Loucy (cell line): Measurements from ENCODE around the gene C1QL3.

Experiments used
- H2AFZ ChIP-seq: fragments of 200-600 bp; sonication (generic); 2 replicates; pipeline ENCODE4 v1.6.0; 2016; ENCODE audit warnings: antibody characterized with exemption, mild to moderate bottlenecking, low read length, moderate library complexity
- H3F3A ChIP-seq: fragments of 200-600 bp; 2 replicates; pipeline ENCODE4 v1.6.0; 2016; ENCODE audit warnings: antibody characterized with exemption, low read depth, mild to moderate bottlenecking
- H3K27me3 ChIP-seq: fragments of 200-600 bp; sonication (generic); 2 replicates; pipeline ENCODE4 v1.6.1; 2014; ENCODE audit warnings: low read length, mild to moderate bottlenecking; ENCODE audit not compliant: insufficient read depth, poor library complexity, severe bottlenecking
- H3K36me3 ChIP-seq: fragments of 200-600 bp; sonication (generic); 2 replicates; pipeline ENCODE4 v1.6.1; 2016; ENCODE audit warnings: low read length; ENCODE audit not compliant: insufficient read depth
- H3K4me1 ChIP-seq: fragments of 200-600 bp; sonication (generic); 2 replicates; pipeline ENCODE4 v1.5.1; 2014; ENCODE audit warnings: low read length, mild to moderate bottlenecking; ENCODE audit not compliant: insufficient read depth, poor library complexity, severe bottlenecking
- H3K4me2 ChIP-seq: fragments of 200-600 bp; sonication (generic); 2 replicates; pipeline ENCODE4 v1.6.0; 2014; ENCODE audit warnings: antibody characterized with exemption, low read length, low read depth, mild to moderate bottlenecking; ENCODE audit not compliant: poor library complexity, severe bottlenecking
- H3K4me3 ChIP-seq: fragments of 200-600 bp; sonication (generic); 2 replicates; pipeline ENCODE4 v1.5.1; 2014; ENCODE audit warnings: low read length, mild to moderate bottlenecking, mixed read lengths; ENCODE audit not compliant: poor library complexity, severe bottlenecking
- H3K79me2 ChIP-seq: fragments of 200-600 bp; sonication (generic); 2 replicates; pipeline ENCODE4 v1.6.1; 2014; ENCODE audit warnings: low read length; ENCODE audit not compliant: insufficient read depth
- H3K9ac ChIP-seq: fragments of 200-600 bp; sonication (generic); 2 replicates; pipeline ENCODE4 v1.6.0; 2014; ENCODE audit warnings: mild to moderate bottlenecking, low read depth, low read length, moderate library complexity; ENCODE audit not compliant: poor library complexity, severe bottlenecking
- H3K9me2 ChIP-seq: fragments of 200-600 bp; sonication (generic); replicated peaks from 2 replicates; pipeline ENCODE4 v1.6.1; 2016; ENCODE audit warnings: low read depth, low read length, mixed read lengths
- H3K9me3 ChIP-seq: fragments of 200-600 bp; sonication (generic); 2 replicates; pipeline ENCODE4 v1.6.1; 2014; ENCODE audit warnings: mild to moderate bottlenecking, antibody characterized with exemption, low read length, low read depth; ENCODE audit not compliant: insufficient read depth
- H4K20me1 ChIP-seq: fragments of 200-600 bp; sonication (generic); 2 replicates; pipeline ENCODE4 v1.6.0; 2014; ENCODE audit warnings: antibody characterized with exemption, low read length, mild to moderate bottlenecking; ENCODE audit not compliant: insufficient read depth, poor library complexity, severe bottlenecking
- EZH2phosphoT487 ChIP-seq: fragments of 200-600 bp; IDR thresholded peaks from 2 replicates; pipeline ENCODE4 v1.6.1; 2018; ENCODE audit warnings: antibody characterized with exemption, mild to moderate bottlenecking, moderate library complexity, borderline replicate concordance
- TF ChIP-seq, protein P1 (sequence below): fragments of 200-600 bp; sonication (generic); conservative IDR thresholded peaks from 2 replicates; pipeline ENCODE4 v1.5.1; 2014; ENCODE audit warnings: mild to moderate bottlenecking, antibody characterized with exemption, low read length

C1QL3 gene

DNA sequence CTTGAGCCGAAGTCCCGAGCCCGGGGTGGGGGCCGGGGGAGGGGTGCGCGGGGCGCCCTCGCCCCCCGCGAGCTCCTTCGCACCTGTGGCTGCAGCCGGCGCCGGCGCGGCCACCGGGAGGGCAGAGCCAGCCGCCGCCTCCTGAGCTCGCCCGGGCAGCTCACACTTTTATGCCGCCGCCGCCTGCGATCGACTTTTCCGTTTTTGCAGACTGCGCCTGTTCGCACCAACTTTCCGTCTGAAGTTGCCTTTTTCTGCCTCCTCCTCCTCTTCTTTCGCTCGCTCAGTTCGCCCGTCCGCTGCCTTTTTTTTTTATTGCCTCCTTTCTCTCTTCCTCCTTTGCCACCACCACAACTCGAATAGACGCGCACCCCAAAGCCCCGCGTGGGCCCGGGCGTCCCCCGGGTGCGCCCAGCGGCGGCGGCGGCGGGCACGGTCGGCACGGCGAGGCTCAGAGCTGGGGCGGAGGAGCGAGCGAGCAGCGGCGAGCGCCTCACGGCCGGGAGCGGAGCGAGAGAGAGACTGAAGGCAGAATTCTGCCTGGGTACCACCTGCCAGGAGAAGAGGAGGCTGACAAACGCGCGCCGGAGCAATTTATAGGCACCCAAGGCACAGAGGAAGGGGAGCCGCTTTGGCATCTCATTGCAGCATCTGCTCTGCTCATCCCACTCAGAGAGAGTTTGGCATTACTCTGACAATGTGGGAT is at the start of gene C1QL3:
TSS of gene C1QL3 (minus strand) at position 569 of the 706 bp plus-strand sequence. CDS start 814 bp downstream, outside the sequence.
- Histone ChIP-seq H3K9me2 (no peaks in the 10 kb centered on the region), H3K36me3 (no peaks in the 10 kb centered on the region), H3K9ac (no peak within 1 kb of the TSS), H2AFZ (no peak within 1 kb of the TSS), H3K4me1 (no peaks in the 10 kb centered on the region), H3K79me2 (no peaks in the 10 kb centered on the region), H3K9me3 (no peaks in the 10 kb centered on the region), H3K4me2 (no peak within 1 kb of the TSS), H3F3A (no peaks in the 10 kb centered on the region), H4K20me1 (no peaks in the 10 kb centered on the region), H3K4me3 (no peak within 1 kb of the TSS), H3K27me3 (no peaks in the 10 kb centered on the region)
- TF ChIP-seq EZH2phosphoT487: no peak
- TF ChIP-seq, protein P1, sequence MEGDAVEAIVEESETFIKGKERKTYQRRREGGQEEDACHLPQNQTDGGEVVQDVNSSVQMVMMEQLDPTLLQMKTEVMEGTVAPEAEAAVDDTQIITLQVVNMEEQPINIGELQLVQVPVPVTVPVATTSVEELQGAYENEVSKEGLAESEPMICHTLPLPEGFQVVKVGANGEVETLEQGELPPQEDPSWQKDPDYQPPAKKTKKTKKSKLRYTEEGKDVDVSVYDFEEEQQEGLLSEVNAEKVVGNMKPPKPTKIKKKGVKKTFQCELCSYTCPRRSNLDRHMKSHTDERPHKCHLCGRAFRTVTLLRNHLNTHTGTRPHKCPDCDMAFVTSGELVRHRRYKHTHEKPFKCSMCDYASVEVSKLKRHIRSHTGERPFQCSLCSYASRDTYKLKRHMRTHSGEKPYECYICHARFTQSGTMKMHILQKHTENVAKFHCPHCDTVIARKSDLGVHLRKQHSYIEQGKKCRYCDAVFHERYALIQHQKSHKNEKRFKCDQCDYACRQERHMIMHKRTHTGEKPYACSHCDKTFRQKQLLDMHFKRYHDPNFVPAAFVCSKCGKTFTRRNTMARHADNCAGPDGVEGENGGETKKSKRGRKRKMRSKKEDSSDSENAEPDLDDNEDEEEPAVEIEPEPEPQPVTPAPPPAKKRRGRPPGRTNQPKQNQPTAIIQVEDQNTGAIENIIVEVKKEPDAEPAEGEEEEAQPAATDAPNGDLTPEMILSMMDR: no peak

DNA sequence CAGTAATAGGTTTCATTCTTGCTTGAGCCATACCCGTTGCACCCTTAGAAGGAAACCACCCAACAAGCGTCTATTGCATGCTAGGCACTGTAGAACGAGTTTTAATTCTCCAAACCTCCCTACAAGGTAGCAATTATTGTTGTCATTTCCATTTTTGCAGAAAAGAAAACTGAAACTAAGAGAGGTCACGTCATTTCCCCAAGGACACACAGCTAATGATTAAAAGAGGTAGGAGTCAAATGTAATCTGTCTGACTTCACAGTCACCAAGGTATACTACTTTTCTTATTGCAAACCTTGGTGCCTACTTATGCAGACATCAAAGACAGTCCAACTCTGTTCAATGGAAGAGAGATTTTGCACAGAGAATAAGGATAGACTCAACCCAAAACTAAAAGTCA is 49.1 kb upstream of the C1QL3 start:
- no peak overlapping the region for H3K4me3 ChIP-seq
- no peaks in the 10 kb centered on the region for H4K20me1 ChIP-seq
- no peak overlapping the region for H3K9ac ChIP-seq
- H3K36me3 ChIP-seq: no peaks in the 10 kb centered on the region
- TF ChIP-seq EZH2phosphoT487: no peak
- TF ChIP-seq, protein P1: no peak
- H2AFZ ChIP-seq: no peak overlapping the region
- no peaks in the 10 kb centered on the region for H3K27me3 ChIP-seq
- no peaks in the 10 kb centered on the region for H3K9me3 ChIP-seq
- no peaks in the 10 kb centered on the region for H3K4me1 ChIP-seq
- no peaks in the 10 kb centered on the region for H3F3A ChIP-seq
- H3K79me2 ChIP-seq: no peaks in the 10 kb centered on the region
- no peaks in the 10 kb centered on the region for H3K9me2 ChIP-seq
- H3K4me2 ChIP-seq: no peak overlapping the region

DNA sequence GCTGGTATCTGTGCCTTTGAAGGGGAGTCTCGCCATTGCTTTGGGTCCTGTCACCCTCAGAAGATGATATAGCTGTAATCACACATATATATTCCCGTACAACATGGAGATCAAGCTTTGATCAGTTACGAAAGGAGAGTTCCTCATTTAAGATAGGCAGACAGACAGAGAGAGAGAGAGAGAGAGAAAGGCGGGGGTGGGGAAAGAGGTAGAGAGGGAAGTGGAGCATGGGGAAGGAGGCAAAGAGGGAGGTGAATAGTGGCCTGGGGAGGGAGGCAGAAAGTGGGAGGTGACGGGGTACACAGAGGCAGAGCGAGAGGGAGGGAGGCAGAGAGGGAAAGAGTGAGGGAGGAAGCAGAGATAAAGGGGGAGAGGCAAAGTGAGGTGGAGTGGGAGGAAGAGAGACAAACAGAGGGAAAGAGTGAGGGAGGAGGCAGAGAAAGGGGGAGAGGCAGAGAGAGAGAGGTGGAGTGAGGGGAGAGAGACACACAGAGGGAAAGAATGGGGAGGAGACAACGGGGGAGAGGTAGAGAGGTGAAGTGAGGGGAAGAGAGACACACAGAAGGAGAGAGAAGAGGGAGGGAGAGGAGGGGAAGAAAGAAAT is 44.6 kb upstream of the C1QL3 start:
- Histone ChIP-seq H3K36me3 (no peaks in the 10 kb centered on the region), H3K4me3 (no peak overlapping the region), H3K79me2 (no peaks in the 10 kb centered on the region), H3K27me3 (no peaks in the 10 kb centered on the region), H3K9me3 (no peaks in the 10 kb centered on the region), H4K20me1 (no peaks in the 10 kb centered on the region), H3K4me2 (no peak overlapping the region), H3F3A (no peaks in the 10 kb centered on the region), H2AFZ (no peak overlapping the region), H3K4me1 (no peaks in the 10 kb centered on the region), H3K9me2 (no peaks in the 10 kb centered on the region), H3K9ac (no peak overlapping the region)
- TF ChIP-seq, protein P1: no peak
- TF ChIP-seq EZH2phosphoT487: no peak
